Fibroblast of peridontal ligament (primary cell): ENCODE results near the gene ADAMTS17.

Experiments used
- DNase-seq: peaks from one replicate; pipeline ENCODE4 v3.0.0-alpha.2; 2010; ENCODE audit errors: extremely low read depth

ADAMTS17 gene

GRCh38 chr15:100131321-100132224 lies 210.2 kb downstream of the ADAMTS17 start:
- no peak for DNase-seq

- DNase-seq = no peak
These were observed 212.1 kb downstream of the ADAMTS17 start for GRCh38 chr15:100129677-100130076.

GRCh38 chr15:100125401-100126191 lies 216.2 kb downstream of the ADAMTS17 start:
- no peak for DNase-seq

GRCh38 chr15:100124936-100125335 lies 216.8 kb downstream of the ADAMTS17 start:
- no peak for DNase-seq

GRCh38 chr15:100124361-100124760 lies 217.4 kb downstream of the ADAMTS17 start:
- DNase-seq = no peak

GRCh38 chr15:100123611-100124010 lies 218.2 kb downstream of the ADAMTS17 start:
- no peak for DNase-seq

- no peak for DNase-seq
These were observed 220.5 kb downstream of the ADAMTS17 start for GRCh38 chr15:100121285-100121684.

GRCh38 chr15:100120111-100120510 lies 221.7 kb downstream of the ADAMTS17 start:
- no peak for DNase-seq

GRCh38 chr15:100118546-100118945 lies 223.2 kb downstream of the ADAMTS17 start:
- no peak for DNase-seq

GRCh38 chr15:100116416-100117190 lies 225.2 kb downstream of the ADAMTS17 start:
- no peak for DNase-seq

- peak; percentile 16 for DNase-seq
These were observed 226.1 kb downstream of the ADAMTS17 start for GRCh38 chr15:100115711-100116090.

GRCh38 chr15:100115066-100115710 lies 226.6 kb downstream of the ADAMTS17 start:
- no peak for DNase-seq

- DNase-seq = peak; percentile 57
These were observed 227.2 kb downstream of the ADAMTS17 start for GRCh38 chr15:100114571-100114970.

GRCh38 chr15:100114100-100114499 lies 227.7 kb downstream of the ADAMTS17 start:
- peak; percentile 87 for DNase-seq

GRCh38 chr15:100113351-100114080 lies 228.3 kb downstream of the ADAMTS17 start:
- DNase-seq = no peak

GRCh38 chr15:100112636-100113305 lies 229.0 kb downstream of the ADAMTS17 start:
- DNase-seq = no peak

GRCh38 chr15:100112061-100112420 lies 229.7 kb downstream of the ADAMTS17 start:
- no peak for DNase-seq

- DNase-seq = peak; percentile 59
These were observed 230.4 kb downstream of the ADAMTS17 start for GRCh38 chr15:100111125-100112060.

- DNase-seq = no peak
These were observed 232.2 kb downstream of the ADAMTS17 start for GRCh38 chr15:100109486-100110035.
